Measurements from ENCODE around the gene SLC17A2.

Gene SLC17A2

GRCh38 chr6:25893778-25894177 is 36.7 kb downstream of the SLC17A2 start:
- Histone ChIP-seq H3K36me3 (ENCODE audit: control insufficient read depth, low read depth, low read length) (no peaks in the 10 kb centered on the region), H3K9ac (ENCODE audit: low read length) (no peak overlapping the region), H3K4me3 (ENCODE audit: low read length) (no peak overlapping the region), H3K27me3 (ENCODE audit: control insufficient read depth, insufficient read depth, low read length) (no peaks in the 10 kb centered on the region), H3K4me1 (ENCODE audit: control insufficient read depth, low read depth, low read length) (peaks cover 8% of the 10 kb centered on the region), H3K9me3 (ENCODE audit: control insufficient read depth, low read depth, low read length) (no peaks in the 10 kb centered on the region), H3K27ac (ENCODE audit: low read length) (no peak overlapping the region)

- Histone ChIP-seq H3K27me3 (ENCODE audit: control insufficient read depth, insufficient read depth, low read length) (no peaks in the 10 kb centered on the region), H3K4me1 (ENCODE audit: control insufficient read depth, low read depth, low read length) (no peaks in the 10 kb centered on the region), H3K9ac (ENCODE audit: low read length) (no peak overlapping the region), H3K4me3 (ENCODE audit: low read length) (no peak overlapping the region), H3K36me3 (ENCODE audit: control insufficient read depth, low read depth, low read length) (no peaks in the 10 kb centered on the region), H3K9me3 (ENCODE audit: control insufficient read depth, low read depth, low read length) (no peaks in the 10 kb centered on the region), H3K27ac (ENCODE audit: low read length) (no peak overlapping the region)
Observed at GRCh38 chr6:25892877-25893276, 37.6 kb downstream of the SLC17A2 start.

GRCh38 chr6:25889877-25890853 is 40.3 kb downstream of the SLC17A2 start:
- no peak overlapping the region for H3K9ac ChIP-seq (ENCODE audit: low read length)
- H3K4me3 ChIP-seq (ENCODE audit: low read length) = no peak overlapping the region
- no peak overlapping the region for H3K27ac ChIP-seq (ENCODE audit: low read length)
- no peaks in the 10 kb centered on the region for H3K36me3 ChIP-seq (ENCODE audit: control insufficient read depth, low read depth, low read length)
- no peaks in the 10 kb centered on the region for H3K9me3 ChIP-seq (ENCODE audit: control insufficient read depth, low read depth, low read length)
- H3K4me1 ChIP-seq (ENCODE audit: control insufficient read depth, low read depth, low read length) = no peaks in the 10 kb centered on the region
- H3K27me3 ChIP-seq (ENCODE audit: control insufficient read depth, insufficient read depth, low read length) = no peaks in the 10 kb centered on the region

- no peak overlapping the region for H3K4me3 ChIP-seq (ENCODE audit: low read length)
- H3K4me1 ChIP-seq (ENCODE audit: control insufficient read depth, low read depth, low read length) = no peaks in the 10 kb centered on the region
- no peaks in the 10 kb centered on the region for H3K36me3 ChIP-seq (ENCODE audit: control insufficient read depth, low read depth, low read length)
- no peaks in the 10 kb centered on the region for H3K27me3 ChIP-seq (ENCODE audit: control insufficient read depth, insufficient read depth, low read length)
- H3K9ac ChIP-seq (ENCODE audit: low read length) = no peak overlapping the region
- no peaks in the 10 kb centered on the region for H3K9me3 ChIP-seq (ENCODE audit: control insufficient read depth, low read depth, low read length)
- H3K27ac ChIP-seq (ENCODE audit: low read length) = no peak overlapping the region
Observed at GRCh38 chr6:25888626-25889025, 41.9 kb downstream of the SLC17A2 start.

GRCh38 chr6:25886066-25886465 is 44.4 kb downstream of the SLC17A2 start:
- H3K27me3 ChIP-seq (ENCODE audit: control insufficient read depth, insufficient read depth, low read length) = no peaks in the 10 kb centered on the region
- H3K4me1 ChIP-seq (ENCODE audit: control insufficient read depth, low read depth, low read length) = no peaks in the 10 kb centered on the region
- no peak overlapping the region for H3K4me3 ChIP-seq (ENCODE audit: low read length)
- no peaks in the 10 kb centered on the region for H3K9me3 ChIP-seq (ENCODE audit: control insufficient read depth, low read depth, low read length)
- no peaks in the 10 kb centered on the region for H3K36me3 ChIP-seq (ENCODE audit: control insufficient read depth, low read depth, low read length)
- no peak overlapping the region for H3K9ac ChIP-seq (ENCODE audit: low read length)
- no peak overlapping the region for H3K27ac ChIP-seq (ENCODE audit: low read length)

- Histone ChIP-seq H3K4me3 (ENCODE audit: low read length) (no peak overlapping the region), H3K9me3 (ENCODE audit: control insufficient read depth, low read depth, low read length) (no peaks in the 10 kb centered on the region), H3K4me1 (ENCODE audit: control insufficient read depth, low read depth, low read length) (no peaks in the 10 kb centered on the region), H3K27me3 (ENCODE audit: control insufficient read depth, insufficient read depth, low read length) (no peaks in the 10 kb centered on the region), H3K9ac (ENCODE audit: low read length) (no peak overlapping the region), H3K27ac (ENCODE audit: low read length) (no peak overlapping the region), H3K36me3 (ENCODE audit: control insufficient read depth, low read depth, low read length) (no peaks in the 10 kb centered on the region)
Observed at GRCh38 chr6:25883991-25884390, 46.5 kb downstream of the SLC17A2 start.

- no peak overlapping the region for H3K27ac ChIP-seq (ENCODE audit: low read length)
- H3K4me1 ChIP-seq (ENCODE audit: control insufficient read depth, low read depth, low read length) = no peaks in the 10 kb centered on the region
- H3K4me3 ChIP-seq (ENCODE audit: low read length) = no peak overlapping the region
Observed at GRCh38 chr6:25883536-25883935, 47.0 kb downstream of the SLC17A2 start.

GRCh38 chr6:25882051-25882496 is 48.4 kb downstream of the SLC17A2 start:
- no peak overlapping the region for H3K27ac ChIP-seq (ENCODE audit: low read length)
- no peaks in the 10 kb centered on the region for H3K36me3 ChIP-seq (ENCODE audit: control insufficient read depth, low read depth, low read length)

More at GRCh38 chr6:25883536-25883935, 47.0 kb downstream of the SLC17A2 start:
- H3K9me3 ChIP-seq (ENCODE audit: control insufficient read depth, low read depth, low read length) = no peaks in the 10 kb centered on the region
- no peaks in the 10 kb centered on the region for H3K36me3 ChIP-seq (ENCODE audit: control insufficient read depth, low read depth, low read length)
- no peak overlapping the region for H3K9ac ChIP-seq (ENCODE audit: low read length)
- no peaks in the 10 kb centered on the region for H3K27me3 ChIP-seq (ENCODE audit: control insufficient read depth, insufficient read depth, low read length)

GRCh38 chr6:25880601-25881000 is 49.9 kb downstream of the SLC17A2 start:
- Histone ChIP-seq H3K27me3 (ENCODE audit: control insufficient read depth, insufficient read depth, low read length) (no peaks in the 10 kb centered on the region), H3K9me3 (ENCODE audit: control insufficient read depth, low read depth, low read length) (no peaks in the 10 kb centered on the region), H3K9ac (ENCODE audit: low read length) (no peak overlapping the region), H3K36me3 (ENCODE audit: control insufficient read depth, low read depth, low read length) (no peaks in the 10 kb centered on the region), H3K4me1 (ENCODE audit: control insufficient read depth, low read depth, low read length) (no peaks in the 10 kb centered on the region), H3K4me3 (ENCODE audit: low read length) (no peak overlapping the region), H3K27ac (ENCODE audit: low read length) (no peak overlapping the region)

More at GRCh38 chr6:25882051-25882496, 48.4 kb downstream of the SLC17A2 start:
- Histone ChIP-seq H3K27me3 (ENCODE audit: control insufficient read depth, insufficient read depth, low read length) (no peaks in the 10 kb centered on the region), H3K9me3 (ENCODE audit: control insufficient read depth, low read depth, low read length) (no peaks in the 10 kb centered on the region), H3K4me3 (ENCODE audit: low read length) (no peak overlapping the region), H3K9ac (ENCODE audit: low read length) (no peak overlapping the region), H3K4me1 (ENCODE audit: control insufficient read depth, low read depth, low read length) (no peaks in the 10 kb centered on the region)

- H3K9me3 ChIP-seq (ENCODE audit: control insufficient read depth, low read depth, low read length) = no peaks in the 10 kb centered on the region
- H3K27me3 ChIP-seq (ENCODE audit: control insufficient read depth, insufficient read depth, low read length) = no peaks in the 10 kb centered on the region
- H3K9ac ChIP-seq (ENCODE audit: low read length) = no peak overlapping the region
- H3K27ac ChIP-seq (ENCODE audit: low read length) = no peak overlapping the region
- no peaks in the 10 kb centered on the region for H3K4me1 ChIP-seq (ENCODE audit: control insufficient read depth, low read depth, low read length)
- H3K4me3 ChIP-seq (ENCODE audit: low read length) = no peak overlapping the region
- no peaks in the 10 kb centered on the region for H3K36me3 ChIP-seq (ENCODE audit: control insufficient read depth, low read depth, low read length)
Observed at GRCh38 chr6:25878721-25879322, 51.7 kb downstream of the SLC17A2 start.

GRCh38 chr6:25875926-25876602 is 54.4 kb downstream of the SLC17A2 start:
- Histone ChIP-seq H3K27ac (ENCODE audit: low read length) (no peak overlapping the region), H3K36me3 (ENCODE audit: control insufficient read depth, low read depth, low read length) (no peaks in the 10 kb centered on the region), H3K4me3 (ENCODE audit: low read length) (no peak overlapping the region), H3K9ac (ENCODE audit: low read length) (no peak overlapping the region), H3K4me1 (ENCODE audit: control insufficient read depth, low read depth, low read length) (no peaks in the 10 kb centered on the region), H3K27me3 (ENCODE audit: control insufficient read depth, insufficient read depth, low read length) (no peaks in the 10 kb centered on the region), H3K9me3 (ENCODE audit: control insufficient read depth, low read depth, low read length) (no peaks in the 10 kb centered on the region)

All from iPS-18a (cell line).